Nephron progenitor cell (in vitro differentiated cells): ENCODE data around the gene HID1.

Source experiments
- DNase-seq: peaks from one replicate; pipeline ENCODE4 v3.0.0; 2021
- H3K27ac Mint-ChIP-seq: 2 replicates; pipeline ENCODE4 v1.8.0; 2021; ENCODE audit warnings: mild to moderate bottlenecking, moderate library complexity, mixed read lengths
- H3K27me3 Mint-ChIP-seq: 2 replicates; pipeline ENCODE4 v1.8.0; 2021; ENCODE audit warnings: mild to moderate bottlenecking, low read depth, mixed read lengths; ENCODE audit not compliant: poor library complexity
- H3K36me3 Mint-ChIP-seq: 2 replicates; pipeline ENCODE4 v1.8.0; 2021; ENCODE audit warnings: low read depth, mixed read lengths
- H3K4me1 Mint-ChIP-seq: 2 replicates; pipeline ENCODE4 v1.8.0; 2021; ENCODE audit warnings: mixed read lengths
- H3K4me3 Mint-ChIP-seq: 2 replicates; pipeline ENCODE4 v1.8.0; 2021; ENCODE audit warnings: mild to moderate bottlenecking, moderate library complexity, mixed read lengths
- H3K9me3 Mint-ChIP-seq: 2 replicates; pipeline ENCODE4 v1.8.0; 2021; ENCODE audit warnings: mild to moderate bottlenecking, moderate library complexity, mixed read lengths
- CTCF ChIP-seq: fragments of 200-600 bp; sonication (generic); IDR thresholded peaks from 2 replicates; pipeline ENCODE4 v1.5.0; 2021; ENCODE audit warnings: antibody characterized with exemption

HID1 gene

GRCh38 chr17:74994440-74994839 lies 21.9 kb upstream of the HID1 start:
- no peak overlapping the region for H3K27ac Mint-ChIP-seq

GRCh38 chr17:74992223-74992622 lies 19.7 kb upstream of the HID1 start:
- Mint-ChIP-seq H3K36me3 (peaks cover 4% of the 10 kb centered on the region), H3K4me1 (peaks cover 47% of the 10 kb centered on the region), H3K4me3 (peak overlapping the region; percentile 52), H3K27ac (peak overlapping the region; percentile 18), H3K9me3 (no peaks in the 10 kb centered on the region), H3K27me3 (peaks cover 5% of the 10 kb centered on the region)
- no peak for DNase-seq
- no peak for TF ChIP-seq CTCF

More at GRCh38 chr17:74994440-74994839, 21.9 kb upstream of the HID1 start:
- H3K4me1 Mint-ChIP-seq, result peaks cover 34% of the 10 kb centered on the region
- peaks cover 3% of the 10 kb centered on the region for H3K27me3 Mint-ChIP-seq
- H3K36me3 Mint-ChIP-seq, result peaks cover 4% of the 10 kb centered on the region
- H3K9me3 Mint-ChIP-seq, result no peaks in the 10 kb centered on the region
- no peak for DNase-seq
- H3K4me3 Mint-ChIP-seq, result no peak overlapping the region
- no peak for TF ChIP-seq CTCF

- no peak for TF ChIP-seq CTCF
- Mint-ChIP-seq H3K36me3 (peaks cover under 1% of the 10 kb centered on the region), H3K27me3 (peaks cover 10% of the 10 kb centered on the region), H3K4me3 (no peak overlapping the region), H3K4me1 (peaks cover 50% of the 10 kb centered on the region), H3K27ac (no peak overlapping the region), H3K9me3 (no peaks in the 10 kb centered on the region)
- no peak for DNase-seq
These were observed 18.1 kb upstream of the HID1 start for GRCh38 chr17:74990581-74991105.

GRCh38 chr17:74987909-74988711 lies 15.6 kb upstream of the HID1 start:
- Mint-ChIP-seq H3K9me3 (no peaks in the 10 kb centered on the region), H3K27ac (peak overlapping the region; percentile 64)
- DNase-seq, result peak; percentile 78

GRCh38 chr17:74987418-74987908 lies 14.9 kb upstream of the HID1 start, which contains the start of gene CDR2L:
TSS of gene CDR2L (plus strand) at chr17:74987632. CDS start at chr17:74988044, 412 bp downstream.
- peak within 1 kb of the TSS; percentile 64 for H3K27ac Mint-ChIP-seq
- H3K36me3 Mint-ChIP-seq, result no peaks in the 10 kb centered on the region
- H3K27me3 Mint-ChIP-seq, result peaks cover 13% of the 10 kb centered on the region
- DNase-seq, result peak; percentile 99
- no peak for TF ChIP-seq CTCF
- no peaks in the 10 kb centered on the region for H3K9me3 Mint-ChIP-seq
- peaks cover 34% of the 10 kb centered on the region for H3K4me1 Mint-ChIP-seq
- H3K4me3 Mint-ChIP-seq, result peak within 1 kb of the TSS; percentile 88

More at GRCh38 chr17:74987909-74988711, 15.6 kb upstream of the HID1 start:
- no peak for TF ChIP-seq CTCF
- Mint-ChIP-seq H3K36me3 (no peaks in the 10 kb centered on the region), H3K4me1 (peaks cover 41% of the 10 kb centered on the region), H3K27me3 (peaks cover 13% of the 10 kb centered on the region), H3K4me3 (peak overlapping the region; percentile 88)
